Measurements from ENCODE around the gene COLEC11.
A peak's percentile ranks its signal among the peaks of the same experiment; 100 is the strongest.

Gene COLEC11

DNA sequence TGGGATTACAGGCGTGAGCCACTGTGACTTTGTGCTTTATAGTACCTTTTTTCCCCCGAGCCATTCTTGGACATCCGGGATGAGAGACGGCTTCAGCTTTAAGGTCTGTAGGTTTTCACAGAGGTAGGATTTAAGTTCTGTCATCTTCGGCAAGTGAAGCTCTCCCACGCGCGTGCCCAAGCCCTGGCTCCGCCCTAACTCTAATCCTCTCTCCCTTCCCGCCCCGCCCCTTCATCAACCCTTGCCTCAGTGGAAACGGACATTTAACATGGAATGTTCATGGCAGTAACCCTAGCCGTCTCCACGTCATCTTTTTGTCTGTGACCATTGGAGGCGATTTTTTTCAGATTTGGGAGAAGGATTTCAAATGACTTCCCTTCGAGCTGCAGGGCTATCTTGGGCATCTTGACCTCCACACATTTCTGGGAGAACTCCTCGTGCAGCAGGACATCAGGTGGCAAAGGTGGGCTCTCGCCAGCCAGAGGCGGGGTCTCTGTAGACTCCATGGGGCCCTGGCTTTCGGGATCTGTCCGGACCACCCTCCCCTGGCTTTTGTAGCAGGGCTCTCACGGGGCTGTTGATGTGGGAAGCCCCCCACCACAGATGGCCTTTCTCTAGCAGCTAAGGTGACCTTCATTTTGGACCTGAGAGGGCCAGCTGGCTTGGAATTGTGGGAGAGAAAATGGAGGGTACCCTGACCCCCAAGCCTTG is 6.8 kb downstream of the COLEC11 start:
- DNase-seq (ENCODE audit: low read depth): no peak
- TF ChIP-seq, protein P1, sequence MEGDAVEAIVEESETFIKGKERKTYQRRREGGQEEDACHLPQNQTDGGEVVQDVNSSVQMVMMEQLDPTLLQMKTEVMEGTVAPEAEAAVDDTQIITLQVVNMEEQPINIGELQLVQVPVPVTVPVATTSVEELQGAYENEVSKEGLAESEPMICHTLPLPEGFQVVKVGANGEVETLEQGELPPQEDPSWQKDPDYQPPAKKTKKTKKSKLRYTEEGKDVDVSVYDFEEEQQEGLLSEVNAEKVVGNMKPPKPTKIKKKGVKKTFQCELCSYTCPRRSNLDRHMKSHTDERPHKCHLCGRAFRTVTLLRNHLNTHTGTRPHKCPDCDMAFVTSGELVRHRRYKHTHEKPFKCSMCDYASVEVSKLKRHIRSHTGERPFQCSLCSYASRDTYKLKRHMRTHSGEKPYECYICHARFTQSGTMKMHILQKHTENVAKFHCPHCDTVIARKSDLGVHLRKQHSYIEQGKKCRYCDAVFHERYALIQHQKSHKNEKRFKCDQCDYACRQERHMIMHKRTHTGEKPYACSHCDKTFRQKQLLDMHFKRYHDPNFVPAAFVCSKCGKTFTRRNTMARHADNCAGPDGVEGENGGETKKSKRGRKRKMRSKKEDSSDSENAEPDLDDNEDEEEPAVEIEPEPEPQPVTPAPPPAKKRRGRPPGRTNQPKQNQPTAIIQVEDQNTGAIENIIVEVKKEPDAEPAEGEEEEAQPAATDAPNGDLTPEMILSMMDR (IDR thresholded peaks at IDR 0.05; ENCODE audit: insufficient read depth, low read depth, low read length, missing control alignments): no peak
- no peak overlapping the region for H3K4me3 ChIP-seq (ENCODE audit: low read length)

DNA sequence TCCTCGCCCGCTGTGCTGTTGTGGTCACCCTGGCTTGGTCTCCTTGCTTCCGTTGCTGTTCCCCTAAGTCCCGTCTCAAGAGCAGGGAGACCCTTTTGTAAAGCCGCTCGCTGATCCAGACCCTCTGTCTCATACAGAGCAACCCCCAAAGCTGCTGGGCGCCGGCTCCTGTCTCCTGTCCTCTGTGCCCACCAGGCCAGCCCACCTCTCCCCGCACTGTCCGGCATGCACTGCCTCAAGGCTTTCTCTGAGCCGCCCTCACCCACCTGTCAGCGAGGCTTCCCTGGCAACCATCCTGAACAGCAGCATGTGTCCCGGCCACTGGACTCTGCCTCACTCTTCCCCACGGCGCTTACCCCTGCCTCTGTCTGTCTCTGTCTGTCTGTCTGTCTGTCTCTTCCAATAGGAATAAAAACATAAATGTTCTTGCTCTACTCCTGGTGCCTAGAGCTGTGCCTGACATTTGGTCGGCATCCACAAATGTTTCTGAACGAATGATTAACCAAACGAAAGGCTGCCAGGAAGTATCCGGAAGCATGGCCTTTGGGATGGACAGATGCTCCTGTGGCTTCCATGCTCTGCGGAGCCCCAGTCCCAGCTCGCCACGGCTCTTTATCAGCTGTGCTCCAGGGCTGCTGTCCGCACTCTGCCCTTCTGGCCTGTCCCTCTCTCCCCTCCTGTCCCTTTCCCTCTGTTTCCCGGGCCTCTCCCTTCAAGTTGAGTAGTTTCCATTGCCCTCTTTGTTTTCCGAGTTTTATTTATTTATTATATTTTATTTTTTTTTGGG is 7.8 kb downstream of the COLEC11 start:
- DNase-seq (ENCODE audit: low read depth): no peak
- H3K4me3 ChIP-seq (ENCODE audit: low read length): no peak overlapping the region
- TF ChIP-seq, protein P1 (IDR thresholded peaks at IDR 0.05; ENCODE audit: insufficient read depth, low read depth, low read length, missing control alignments): no peak

DNA sequence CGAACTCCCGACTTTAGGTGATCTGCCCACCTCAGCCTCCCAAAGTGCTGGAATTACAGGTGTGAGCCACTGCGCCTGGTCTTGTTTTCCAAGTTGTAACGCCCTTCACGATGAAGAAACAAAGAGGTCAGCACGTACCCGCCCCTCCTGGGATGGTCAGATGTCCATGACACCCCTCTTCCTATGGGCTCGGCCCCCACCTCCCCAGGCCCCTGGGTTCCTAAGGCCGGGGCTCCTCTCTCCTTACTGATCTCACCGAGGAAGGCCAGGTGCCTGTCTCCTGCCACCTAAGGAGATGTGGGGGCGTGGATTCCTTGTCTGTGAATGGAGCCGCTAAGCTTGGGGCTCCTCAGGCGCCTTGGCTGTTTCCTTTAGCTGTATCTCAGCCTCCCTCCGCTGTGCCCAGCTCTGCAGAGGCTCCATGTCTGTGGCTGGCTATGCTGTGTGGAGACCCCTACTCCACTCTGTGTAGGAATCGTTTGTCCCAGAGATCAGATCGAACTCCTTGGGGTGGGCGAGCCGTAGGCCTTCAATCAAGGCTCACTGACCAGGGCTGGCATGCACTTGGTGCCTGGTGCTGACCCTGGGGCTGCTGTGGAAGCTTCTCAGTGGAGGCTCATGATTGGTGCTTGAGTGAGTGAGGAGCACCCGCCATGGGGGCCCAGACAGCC is 8.8 kb downstream of the COLEC11 start:
- H3K4me3 ChIP-seq (ENCODE audit: low read length): no peak overlapping the region
- TF ChIP-seq, protein P1 (IDR thresholded peaks at IDR 0.05; ENCODE audit: insufficient read depth, low read depth, low read length, missing control alignments): no peak
- DNase-seq (ENCODE audit: low read depth): no peak

DNA sequence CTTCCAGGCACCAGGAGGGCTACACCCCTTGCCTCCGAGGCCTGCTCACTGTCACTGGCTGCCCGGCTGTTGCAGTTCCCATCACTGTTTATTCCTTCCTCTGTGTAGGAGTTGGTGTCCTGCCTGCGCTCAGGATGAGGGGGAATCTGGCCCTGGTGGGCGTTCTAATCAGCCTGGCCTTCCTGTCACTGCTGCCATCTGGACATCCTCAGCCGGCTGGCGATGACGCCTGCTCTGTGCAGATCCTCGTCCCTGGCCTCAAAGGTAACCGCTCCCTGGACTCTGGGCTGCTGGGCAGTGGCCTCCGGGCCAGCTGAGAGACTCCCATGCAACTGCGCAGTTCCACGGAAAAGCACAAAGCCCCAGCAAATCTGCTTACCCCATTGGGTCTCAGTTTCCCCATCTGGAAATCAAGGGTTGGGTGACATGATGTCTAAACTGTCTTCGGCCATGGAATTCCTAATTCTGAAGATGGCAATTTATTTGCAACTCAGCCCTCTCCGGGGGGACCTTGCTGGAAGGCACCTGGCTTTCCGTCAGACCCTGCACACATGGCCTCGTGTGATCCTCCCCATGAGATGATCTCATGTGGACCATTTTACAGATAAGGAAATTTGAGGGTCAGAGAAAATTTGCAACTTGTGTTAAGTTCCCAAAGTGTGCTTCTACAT is 9.4 kb downstream of the COLEC11 start:
- DNase-seq (ENCODE audit: low read depth): no peak
- TF ChIP-seq, protein P1 (IDR thresholded peaks at IDR 0.05; ENCODE audit: insufficient read depth, low read depth, low read length, missing control alignments): no peak
- no peak overlapping the region for H3K4me3 ChIP-seq (ENCODE audit: low read length)

DNA sequence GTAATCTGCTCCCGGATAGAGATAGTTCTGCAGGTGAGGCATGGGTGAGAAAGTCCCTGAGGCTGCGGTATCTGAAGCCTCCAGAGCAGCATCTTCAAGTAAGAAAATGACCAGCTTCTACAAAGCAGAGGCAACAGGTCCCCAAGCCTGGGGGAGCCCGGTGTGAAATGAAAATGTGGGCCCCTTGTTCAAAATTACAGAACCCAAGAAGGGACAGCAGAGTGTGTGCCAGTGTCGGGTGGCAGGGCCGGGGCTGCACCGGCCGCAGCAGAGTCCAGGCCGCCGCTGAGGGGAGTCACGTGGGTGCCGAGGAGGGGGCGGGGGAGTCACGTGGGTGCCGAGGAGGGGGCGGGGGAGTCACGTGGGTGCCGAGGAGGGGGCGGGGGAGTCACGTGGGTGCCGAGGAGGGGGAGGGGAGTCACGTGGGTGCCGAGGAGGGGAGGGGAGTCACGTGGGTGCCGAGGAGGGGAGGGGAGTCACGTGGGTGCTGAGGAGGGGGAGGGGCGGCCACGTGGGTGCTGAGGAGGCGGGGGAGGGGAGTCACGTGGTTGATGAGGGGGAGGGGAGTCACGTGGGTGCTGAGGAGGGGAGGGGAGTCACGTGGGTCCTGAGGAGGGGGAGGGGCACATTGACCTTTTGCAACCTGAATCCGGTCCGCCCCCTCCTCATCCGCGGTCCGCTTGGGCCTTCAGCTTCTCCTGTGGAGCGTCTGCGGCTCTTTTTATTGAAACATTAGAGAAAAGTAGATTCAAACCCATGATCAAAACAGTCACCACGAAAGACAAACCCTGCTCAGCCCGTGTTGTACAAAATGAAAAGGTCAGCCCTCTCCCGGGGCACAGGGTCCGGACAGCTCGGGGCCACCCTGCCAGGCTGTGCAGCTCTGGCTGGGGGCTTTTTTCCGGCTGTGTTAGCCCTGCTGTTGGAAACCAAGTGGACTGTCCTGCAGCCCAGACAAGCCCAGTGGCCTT is 10.4 kb downstream of the COLEC11 start:
- no peak overlapping the region for H3K4me3 ChIP-seq (ENCODE audit: low read length)
- peak; percentile 56 for DNase-seq (ENCODE audit: low read depth)
- TF ChIP-seq, protein P1 (IDR thresholded peaks at IDR 0.05; ENCODE audit: insufficient read depth, low read depth, low read length, missing control alignments): no peak

DNA sequence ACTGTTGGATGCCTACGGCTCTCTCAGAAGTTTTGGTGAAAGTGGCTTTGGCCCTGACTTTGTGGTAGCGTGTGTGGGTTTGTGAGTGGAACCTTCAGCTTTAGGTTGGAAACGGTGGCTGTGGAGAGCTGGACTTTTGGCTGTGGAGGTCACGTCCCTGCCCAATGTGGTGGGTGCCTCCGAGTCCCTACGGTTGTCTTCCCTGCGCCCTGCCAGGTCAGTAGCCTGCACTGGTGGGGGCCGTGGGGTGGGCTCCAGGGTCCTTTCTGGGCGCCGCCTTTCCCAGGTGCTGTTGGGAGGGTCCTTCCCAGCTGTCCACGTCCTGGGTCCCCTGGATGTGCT is 11.1 kb downstream of the COLEC11 start:
- no peak for DNase-seq (ENCODE audit: low read depth)
- no peak overlapping the region for H3K4me3 ChIP-seq (ENCODE audit: low read length)

More for the DNA sequence above, 11.1 kb downstream of the COLEC11 start:
- TF ChIP-seq, protein P1 (IDR thresholded peaks at IDR 0.05; ENCODE audit: insufficient read depth, low read depth, low read length, missing control alignments): no peak

All from epithelial cell of esophagus (primary cell).